Caco-2 (cell line): Measurements from ENCODE around the gene TBX2. TPM values are rescaled to one million over a fixed set of nuclear protein-coding genes. Genes with fewer than 3 reads are reported as not detected.

Experiments
- BruUV-seq: library from RNA; stranded (reverse); fragments of 400-500 nt; replicated peaks from 2 replicates; lab custom pipeline; 2021; lab: Mats Ljungman, UMichigan
- CTCF ChIA-PET: fragments of 300-600 bp; sonication (Branson Sonifier 250); formaldehyde crosslinking; loops from one replicate; lab custom pipeline; 2022; ENCODE audit warnings: antibody characterized with exemption; lab: Charles Lee
- POLR2A ChIA-PET: fragments of 300-600 bp; sonication (Branson Sonifier 250); formaldehyde crosslinking; loops from one replicate; lab custom pipeline; 2022; ENCODE audit warnings: antibody characterized with exemption; lab: Charles Lee
- DNase-seq, 2 experiments: peaks; one replicate each; pipeline versions ENCODE4 v3.0.0 to v3.0.0-alpha.2; 2020 to 2022
- H3K27me3 ChIP-seq: replicated peaks from 2 replicates; pipeline ENCODE4 v1.6.0; 2011; ENCODE audit warnings: low read length; ENCODE audit not compliant: control insufficient read depth, insufficient read depth
- H3K36me3 ChIP-seq: 2 replicates; pipeline ENCODE4 v1.5.1; 2011; ENCODE audit warnings: low read length; ENCODE audit not compliant: control insufficient read depth, insufficient read depth
- H3K4me1 ChIP-seq: fragments of 250-450 bp; sonication (Bioruptor Pico); 2 replicates; pipeline ENCODE4 v1.5.1; 2020; ENCODE audit warnings: mild to moderate bottlenecking
- H3K4me3 ChIP-seq: 2 replicates; pipeline ENCODE4 v1.5.1; 2011; ENCODE audit warnings: low read depth, mild to moderate bottlenecking, control low read depth, low read length
- H3K9me3 ChIP-seq: fragments of 250-450 bp; sonication (Bioruptor Pico); 2 replicates; pipeline ENCODE4 v1.5.1; 2020; ENCODE audit warnings: mild to moderate bottlenecking, moderate library complexity
- H3K27ac Mint-ChIP-seq: one replicate; pipeline ENCODE4 v1.8.0; 2022; ENCODE audit warnings: mixed read lengths; ENCODE audit not compliant: unreplicated experiment
- H3K27me3 Mint-ChIP-seq: one replicate; pipeline ENCODE4 v1.8.0; 2022; ENCODE audit warnings: mixed read lengths; ENCODE audit not compliant: insufficient read depth, unreplicated experiment
- H3K36me3 Mint-ChIP-seq: one replicate; pipeline ENCODE4 v1.8.0; 2022; ENCODE audit warnings: mild to moderate bottlenecking, mixed read lengths; ENCODE audit not compliant: insufficient read depth, unreplicated experiment
- H3K4me1 Mint-ChIP-seq: one replicate; pipeline ENCODE4 v1.8.0; 2022; ENCODE audit warnings: low read depth, mixed read lengths; ENCODE audit not compliant: unreplicated experiment
- H3K4me3 Mint-ChIP-seq: one replicate; pipeline ENCODE4 v1.8.0; 2022; ENCODE audit warnings: mild to moderate bottlenecking, moderate library complexity, mixed read lengths; ENCODE audit not compliant: unreplicated experiment
- H3K9me3 Mint-ChIP-seq: one replicate; pipeline ENCODE4 v1.8.0; 2022; ENCODE audit warnings: mixed read lengths; ENCODE audit not compliant: unreplicated experiment
- CTCF ChIP-seq, 2 experiments: fragments of 200-600 bp in 1 of 2; IDR thresholded peaks; 1 replicate in 1 of 2; 2 replicates in 1 of 2; pipeline versions ENCODE4 v1.5.1 to v1.8.0; 2011 to 2022; ENCODE audit warnings: antibody characterized with exemption in 1 of 2, control low read depth in 1 of 2, inconsistent platforms in 1 of 2, low read depth in 1 of 2, low read length in 1 of 2, mild to moderate bottlenecking in 1 of 2, moderate library complexity in 1 of 2; ENCODE audit not compliant: insufficient read depth in 1 of 2, severe bottlenecking in 1 of 2, unreplicated experiment in 1 of 2
- intact Hi-C: fragments of 100-400 bp; cut with micrococcal nuclease; formaldehyde crosslinking; loops from one replicate; pipeline ENCODE4 v1.10.0; 2022; ENCODE audit not compliant: unreplicated experiment
- total RNA-seq: library from RNA; stranded (reverse); gene quantifications from 2 replicates; pipeline ENCODE4 v1.2.3, GENCODE V29; 2022

TBX2 gene
- total RNA-seq, 1 experiment from 2014 or later: 8.9 TPM

GRCh38 chr17:61387511-61388305 is 11.9 kb upstream of the TBX2 start:
- no peaks in the 10 kb centered on the region for H3K4me1 Mint-ChIP-seq
- H3K27me3 Mint-ChIP-seq: no peaks in the 10 kb centered on the region
- no peak overlapping the region for H3K4me3 Mint-ChIP-seq
- Histone ChIP-seq H3K36me3 (no peaks in the 10 kb centered on the region), H3K4me1 (peaks cover 5% of the 10 kb centered on the region; the same call in 1 of the 2 replicates), H3K9me3 (no peaks in the 10 kb centered on the region), H3K27me3 (no peaks in the 10 kb centered on the region), H3K4me3 (no peak overlapping the region)
- no peak for TF ChIP-seq CTCF (IDR thresholded peaks at IDR 0.05; ENCODE audit: insufficient read depth in 1 of 2, low read depth in 1 of 2, low read length in 1 of 2, severe bottlenecking in 1 of 2, unreplicated experiment in 1 of 2)
- ChIA-PET POLR2A (no interaction called here), CTCF (no interaction called here)
- no peaks in the 10 kb centered on the region for H3K9me3 Mint-ChIP-seq
- H3K27ac Mint-ChIP-seq: no peak overlapping the region
- no peak for DNase-seq
- intact Hi-C loops: no loop called here
- peaks cover 8% of the 10 kb centered on the region for H3K36me3 Mint-ChIP-seq
- no TSS peak for BruUV-seq

GRCh38 chr17:61388561-61389356 is 10.9 kb upstream of the TBX2 start:
- CTCF ChIA-PET: no interaction called here
- POLR2A ChIA-PET: no interaction called here

More at GRCh38 chr17:61388561-61389356, 10.9 kb upstream of the TBX2 start:
- Histone ChIP-seq H3K4me3 (no peak overlapping the region), H3K9me3 (no peaks in the 10 kb centered on the region), H3K4me1 (peaks cover 12% of the 10 kb centered on the region), H3K36me3 (no peaks in the 10 kb centered on the region), H3K27me3 (no peaks in the 10 kb centered on the region)
- H3K36me3 Mint-ChIP-seq: peaks cover 4% of the 10 kb centered on the region
- no peak overlapping the region for H3K4me3 Mint-ChIP-seq
- intact Hi-C loops: no loop called here
- BruUV-seq: no TSS peak
- H3K27ac Mint-ChIP-seq: no peak overlapping the region
- H3K27me3 Mint-ChIP-seq: no peaks in the 10 kb centered on the region
- DNase-seq: no peak
- no peaks in the 10 kb centered on the region for H3K9me3 Mint-ChIP-seq
- TF ChIP-seq CTCF (IDR thresholded peaks at IDR 0.05; ENCODE audit: insufficient read depth in 1 of 2, low read depth in 1 of 2, low read length in 1 of 2, severe bottlenecking in 1 of 2, unreplicated experiment in 1 of 2): no peak
- peaks cover under 1% of the 10 kb centered on the region for H3K4me1 Mint-ChIP-seq
